GM06990 (cell line): ENCODE measurements around the gene RUSF1.
A peak's percentile ranks its signal among the peaks of the same experiment; 100 is the strongest.

Source experiments
- DNase-seq: peaks from one replicate; pipeline ENCODE4 v3.0.0-alpha.2; 2011; ENCODE audit not compliant: insufficient read length; ENCODE audit errors: extremely low read depth
- H3K27me3 ChIP-seq: replicated peaks from 2 replicates; pipeline ENCODE4 v1.6.0; 2011; ENCODE audit warnings: low read length; ENCODE audit not compliant: control insufficient read depth, insufficient read depth
- H3K36me3 ChIP-seq: 2 replicates; pipeline ENCODE4 v1.5.1; 2011; ENCODE audit warnings: low read length; ENCODE audit not compliant: control insufficient read depth, insufficient read depth
- H3K4me3 ChIP-seq: replicated peaks from 2 replicates; pipeline ENCODE4 v1.5.1; 2011; ENCODE audit warnings: low read depth, mild to moderate bottlenecking, control low read depth, low read length
- CTCF ChIP-seq: IDR thresholded peaks from 2 replicates; pipeline ENCODE4 v1.5.1; 2011; ENCODE audit warnings: low read length, control low read depth, mild to moderate bottlenecking, inconsistent platforms; ENCODE audit not compliant: insufficient read depth, poor library complexity, severe bottlenecking

RUSF1 gene

GRCh38 chr16:31458073-31458843, 49.9 kb downstream of the RUSF1 start:
- Histone ChIP-seq H3K4me3 (peak overlapping the region; percentile 74), H3K36me3 (peaks cover 7% of the 10 kb centered on the region), H3K27me3 (no peaks in the 10 kb centered on the region)
- TF ChIP-seq CTCF: no peak
- DNase-seq: peak; percentile 75

- Histone ChIP-seq H3K4me3 (peak overlapping the region; percentile 8; the same call in 1 of the 2 replicates), H3K36me3 (peaks cover 5% of the 10 kb centered on the region), H3K27me3 (no peaks in the 10 kb centered on the region)
- no peak for TF ChIP-seq CTCF
- no peak for DNase-seq
These were observed 51.2 kb downstream of the RUSF1 start for GRCh38 chr16:31456988-31457360.

- Histone ChIP-seq H3K36me3 (peaks cover 5% of the 10 kb centered on the region), H3K27me3 (no peaks in the 10 kb centered on the region), H3K4me3 (peak overlapping the region; percentile 29)
- no peak for DNase-seq
- peak; percentile 53 for TF ChIP-seq CTCF
These were observed 52.4 kb downstream of the RUSF1 start for GRCh38 chr16:31455601-31456314.

- no peak for TF ChIP-seq CTCF
- DNase-seq: no peak
- H3K36me3 ChIP-seq: peaks cover 5% of the 10 kb centered on the region
- H3K4me3 ChIP-seq: no peak overlapping the region
- no peaks in the 10 kb centered on the region for H3K27me3 ChIP-seq
These were observed 54.7 kb downstream of the RUSF1 start for GRCh38 chr16:31453255-31454204.

GRCh38 chr16:31452631-31453106, 55.5 kb downstream of the RUSF1 start:
- no peak for TF ChIP-seq CTCF
- H3K4me3 ChIP-seq: no peak overlapping the region
- H3K27me3 ChIP-seq: no peaks in the 10 kb centered on the region
- no peak for DNase-seq
- peaks cover 5% of the 10 kb centered on the region for H3K36me3 ChIP-seq
